ENCODE results near the gene TIGD1.

TIGD1 gene

GRCh38 chr2:232521959-232522622 lies 28.3 kb downstream of the TIGD1 start:
- peak; percentile 76 for DNase-seq

- DNase-seq: no peak
These were observed 29.3 kb downstream of the TIGD1 start for GRCh38 chr2:232521098-232521497.

GRCh38 chr2:232520489-232520888 lies 29.9 kb downstream of the TIGD1 start:
- no peak for DNase-seq

GRCh38 chr2:232519581-232520438 lies 30.5 kb downstream of the TIGD1 start, which contains the start of gene PRSS56:
TSS of gene PRSS56 (plus strand) at chr2:232520388. CDS start at chr2:232520599, 211 bp downstream.
- DNase-seq: no peak

- no peak for DNase-seq
These were observed 31.5 kb downstream of the TIGD1 start for GRCh38 chr2:232518844-232519243.

GRCh38 chr2:232516551-232516950 lies 33.8 kb downstream of the TIGD1 start:
- no peak for DNase-seq

- no peak for DNase-seq
These were observed 34.7 kb downstream of the TIGD1 start for GRCh38 chr2:232515639-232516038.

- no peak for DNase-seq
These were observed 37.0 kb downstream of the TIGD1 start for GRCh38 chr2:232513353-232513752.

GRCh38 chr2:232512602-232513001 lies 37.8 kb downstream of the TIGD1 start:
- DNase-seq: no peak

- DNase-seq: no peak
These were observed 38.9 kb downstream of the TIGD1 start for GRCh38 chr2:232511336-232511890.

- no peak for DNase-seq
These were observed 42.1 kb downstream of the TIGD1 start for GRCh38 chr2:232508251-232508650.

- DNase-seq: no peak
These were observed 43.6 kb downstream of the TIGD1 start for GRCh38 chr2:232506709-232507108.

- no peak for DNase-seq
These were observed 44.5 kb downstream of the TIGD1 start for GRCh38 chr2:232505856-232506255.

GRCh38 chr2:232504438-232504837 lies 45.9 kb downstream of the TIGD1 start:
- no peak for DNase-seq

GRCh38 chr2:232503809-232504323 lies 46.5 kb downstream of the TIGD1 start:
- DNase-seq: no peak

- DNase-seq: peak; percentile 52
These were observed 47.2 kb downstream of the TIGD1 start for GRCh38 chr2:232502911-232503808.

GRCh38 chr2:232502511-232502910 lies 47.8 kb downstream of the TIGD1 start:
- peak; percentile 25 for DNase-seq

- DNase-seq: no peak
These were observed 48.5 kb downstream of the TIGD1 start for GRCh38 chr2:232501794-232502390.

- DNase-seq: no peak
These were observed 49.0 kb downstream of the TIGD1 start for GRCh38 chr2:232501331-232501771.

- no peak for DNase-seq
These were observed 51.9 kb downstream of the TIGD1 start for GRCh38 chr2:232498452-232498851.
